Activated CD8-positive, alpha-beta T cell treated with anti-CD3 and anti-CD28 coated beads, Interleukin-2, amount 10 ng/mL, durations not matched to agents 7 days and 5 days (primary cell): ENCODE measurements around the gene AKAP13. TPM values are rescaled to one million over a fixed set of nuclear protein-coding genes. Genes with fewer than 3 reads are reported as not detected.

Experiments used
- ATAC-seq: fragments of 150-1000 bp; cut with Tn5 transposase; one replicate; pipeline ENCODE4 v1.10.0; 2021; ENCODE audit warnings: moderate library complexity
- CTCF ChIA-PET: fragments of 350-600 bp; sonication (Branson Sonifier 250); formaldehyde crosslinking; loops from one replicate; lab custom pipeline; 2021; ENCODE audit warnings: antibody characterized with exemption; lab: Charles Lee
- POLR2A ChIA-PET: fragments of 350-600 bp; sonication (Branson Sonifier 250); formaldehyde crosslinking; loops from one replicate; lab custom pipeline; 2021; ENCODE audit warnings: antibody characterized with exemption; lab: Charles Lee
- DNase-seq: peaks from one replicate; pipeline ENCODE4 v3.0.0-alpha.2; 2020
- H3K27ac Mint-ChIP-seq: one replicate; pipeline ENCODE4 v1.8.0; 2021; ENCODE audit warnings: mild to moderate bottlenecking, mixed read lengths
- H3K27me3 Mint-ChIP-seq: one replicate; pipeline ENCODE4 v1.8.0; 2021; ENCODE audit warnings: low read depth, mixed read lengths
- H3K36me3 Mint-ChIP-seq: one replicate; pipeline ENCODE4 v1.8.0; 2021; ENCODE audit warnings: low read depth, mixed read lengths
- H3K4me1 Mint-ChIP-seq: one replicate; pipeline ENCODE4 v1.8.0; 2021; ENCODE audit warnings: low read depth, mixed read lengths
- H3K4me3 Mint-ChIP-seq: one replicate; pipeline ENCODE4 v1.8.0; 2021; ENCODE audit warnings: mild to moderate bottlenecking, mixed read lengths
- H3K9me3 Mint-ChIP-seq: one replicate; pipeline ENCODE4 v1.8.0; 2022; ENCODE audit warnings: mixed read lengths; ENCODE audit not compliant: insufficient read depth
- total RNA-seq, 2 experiments: library from RNA; stranded (reverse); gene quantifications; one replicate each; pipeline ENCODE4 v1.2.3, GENCODE V29; 2021

The AKAP13 gene
- total RNA-seq, 2 experiments from 2014 or later, result 112 to 117 TPM

- no peak for ATAC-seq
- Mint-ChIP-seq H3K36me3 (peaks cover 14% of the 10 kb centered on the region), H3K4me1 (peaks cover 55% of the 10 kb centered on the region), H3K27me3 (no peaks in the 10 kb centered on the region), H3K27ac (peak overlapping the region; percentile 72), H3K9me3 (no peaks in the 10 kb centered on the region), H3K4me3 (no peak overlapping the region)
- CTCF ChIA-PET, result interaction anchor here (0.7 to 6.9 kb wide), 35 partner anchors 9 to 243 kb away, joined by 3 to 111 read pairs (median 7); partner anchors contain the start of gene AKAP13
- POLR2A ChIA-PET, result interaction anchor here (0.6 to 2.2 kb wide), 4 partner anchors 11 to 155 kb away, joined by 3 to 9 read pairs (median 4); no protein-coding TSS in a partner anchor
- no peak for DNase-seq
Observed at GRCh38 chr15:85414037-85414436, 33.6 kb downstream of the AKAP13 start.

- Mint-ChIP-seq H3K4me3 (no peak overlapping the region), H3K4me1 (peaks cover 57% of the 10 kb centered on the region), H3K9me3 (no peaks in the 10 kb centered on the region), H3K36me3 (peaks cover 14% of the 10 kb centered on the region), H3K27ac (peak overlapping the region; percentile 6), H3K27me3 (no peaks in the 10 kb centered on the region)
- no peak for DNase-seq
- POLR2A ChIA-PET, result interaction anchor here (0.7 to 0.9 kb wide), 2 partner anchors 12 to 79 kb away, joined by 4 to 5 read pairs; no protein-coding TSS in a partner anchor
- CTCF ChIA-PET, result interaction anchor here (0.7 to 6.9 kb wide), 33 partner anchors 9 to 243 kb away, joined by 3 to 111 read pairs (median 7); partner anchors contain the start of gene AKAP13
- ATAC-seq, result no peak
Observed at GRCh38 chr15:85414495-85414894, 34.1 kb downstream of the AKAP13 start.

GRCh38 chr15:85414991-85415390, 34.6 kb downstream of the AKAP13 start:
- Mint-ChIP-seq H3K4me3 (no peak overlapping the region), H3K9me3 (no peaks in the 10 kb centered on the region), H3K27ac (peak overlapping the region; percentile 6), H3K4me1 (peaks cover 56% of the 10 kb centered on the region), H3K36me3 (peaks cover 14% of the 10 kb centered on the region), H3K27me3 (no peaks in the 10 kb centered on the region)
- ChIA-PET POLR2A (interaction anchor here (0.7 kb wide), 1 partner anchor 80 kb away, joined by 4 read pairs; no protein-coding TSS in a partner anchor), CTCF (interaction anchor here (1.2 to 6.9 kb wide), 16 partner anchors 8 to 243 kb away, joined by 3 to 111 read pairs (median 14); no protein-coding TSS in a partner anchor)
- ATAC-seq, result no peak
- no peak for DNase-seq

GRCh38 chr15:85415783-85416182, 35.4 kb downstream of the AKAP13 start:
- POLR2A ChIA-PET, result no interaction called here
- Mint-ChIP-seq H3K4me1 (peaks cover 55% of the 10 kb centered on the region), H3K9me3 (no peaks in the 10 kb centered on the region), H3K27me3 (no peaks in the 10 kb centered on the region), H3K27ac (no peak overlapping the region), H3K36me3 (peaks cover 8% of the 10 kb centered on the region), H3K4me3 (no peak overlapping the region)
- CTCF ChIA-PET, result interaction anchor here (1.4 to 6.9 kb wide), 8 partner anchors 13 to 126 kb away, joined by 3 to 111 read pairs (median 48); no protein-coding TSS in a partner anchor
- ATAC-seq, result no peak
- DNase-seq, result no peak

- ChIA-PET CTCF (interaction anchor here (1.3 to 6.9 kb wide), 3 partner anchors 86 to 120 kb away, joined by 5 to 111 read pairs (median 6); no protein-coding TSS in a partner anchor), POLR2A (no interaction called here)
- Mint-ChIP-seq H3K9me3 (no peaks in the 10 kb centered on the region), H3K4me3 (no peak overlapping the region), H3K27me3 (no peaks in the 10 kb centered on the region), H3K27ac (no peak overlapping the region), H3K36me3 (peaks cover 9% of the 10 kb centered on the region), H3K4me1 (peaks cover 56% of the 10 kb centered on the region)
- no peak for DNase-seq
- no peak for ATAC-seq
Observed at GRCh38 chr15:85417276-85417675, 36.9 kb downstream of the AKAP13 start.

GRCh38 chr15:85419161-85419560, 38.8 kb downstream of the AKAP13 start:
- no peak overlapping the region for H3K27ac Mint-ChIP-seq
- DNase-seq (no peak), ATAC-seq (no peak)
- H3K4me1 Mint-ChIP-seq, result peaks cover 47% of the 10 kb centered on the region
- H3K4me3 Mint-ChIP-seq, result no peak overlapping the region
- POLR2A ChIA-PET, result no interaction called here
- H3K27me3 Mint-ChIP-seq, result no peaks in the 10 kb centered on the region
- H3K36me3 Mint-ChIP-seq, result peaks cover 9% of the 10 kb centered on the region
- no peaks in the 10 kb centered on the region for H3K9me3 Mint-ChIP-seq
- CTCF ChIA-PET, result no interaction called here

GRCh38 chr15:85421116-85421925, 40.9 kb downstream of the AKAP13 start:
- ATAC-seq (no peak), DNase-seq (no peak)
- Mint-ChIP-seq H3K4me3 (no peak overlapping the region), H3K4me1 (peaks cover 40% of the 10 kb centered on the region), H3K27me3 (no peaks in the 10 kb centered on the region), H3K36me3 (peaks cover 3% of the 10 kb centered on the region), H3K27ac (no peak overlapping the region), H3K9me3 (no peaks in the 10 kb centered on the region)
- CTCF ChIA-PET, result interaction anchor here (1.5 kb wide), 1 partner anchor 9 kb away, joined by 4 read pairs; no protein-coding TSS in a partner anchor
- POLR2A ChIA-PET, result no interaction called here

- ATAC-seq, result no peak
Observed at GRCh38 chr15:85422607-85423006, 42.2 kb downstream of the AKAP13 start.

GRCh38 chr15:85423256-85423655, 42.9 kb downstream of the AKAP13 start:
- Mint-ChIP-seq H3K4me1 (peaks cover 40% of the 10 kb centered on the region), H3K36me3 (peaks cover 7% of the 10 kb centered on the region), H3K4me3 (no peak overlapping the region), H3K9me3 (peaks cover 4% of the 10 kb centered on the region), H3K27me3 (no peaks in the 10 kb centered on the region), H3K27ac (no peak overlapping the region)
- ChIA-PET CTCF (interaction anchor here (1.6 kb wide), 1 partner anchor 9 kb away, joined by 4 read pairs; no protein-coding TSS in a partner anchor), POLR2A (no interaction called here)
- DNase-seq (no peak), ATAC-seq (no peak)

More at GRCh38 chr15:85422607-85423006, 42.2 kb downstream of the AKAP13 start:
- peaks cover 7% of the 10 kb centered on the region for H3K36me3 Mint-ChIP-seq
- no peaks in the 10 kb centered on the region for H3K27me3 Mint-ChIP-seq
- ChIA-PET POLR2A (no interaction called here), CTCF (interaction anchor here (1.6 kb wide), 1 partner anchor 8 kb away, joined by 4 read pairs; no protein-coding TSS in a partner anchor)
- no peak overlapping the region for H3K4me3 Mint-ChIP-seq
- peaks cover 40% of the 10 kb centered on the region for H3K4me1 Mint-ChIP-seq
- H3K27ac Mint-ChIP-seq, result no peak overlapping the region
- H3K9me3 Mint-ChIP-seq, result peaks cover 4% of the 10 kb centered on the region
- DNase-seq, result no peak

GRCh38 chr15:85424154-85424553, 43.8 kb downstream of the AKAP13 start:
- H3K27me3 Mint-ChIP-seq, result no peaks in the 10 kb centered on the region
- H3K4me1 Mint-ChIP-seq, result peaks cover 41% of the 10 kb centered on the region
- H3K36me3 Mint-ChIP-seq, result peaks cover 11% of the 10 kb centered on the region
- H3K4me3 Mint-ChIP-seq, result no peak overlapping the region
- H3K9me3 Mint-ChIP-seq, result peaks cover 4% of the 10 kb centered on the region
- ATAC-seq (no peak), DNase-seq (no peak)
- H3K27ac Mint-ChIP-seq, result no peak overlapping the region
- CTCF ChIA-PET, result interaction anchor here (0.9 to 1.6 kb wide), 5 partner anchors 10 to 128 kb away, joined by 3 to 6 read pairs (median 5); no protein-coding TSS in a partner anchor
- POLR2A ChIA-PET, result no interaction called here

- CTCF ChIA-PET, result no interaction called here
- Mint-ChIP-seq H3K27ac (no peak overlapping the region), H3K9me3 (peaks cover 4% of the 10 kb centered on the region), H3K36me3 (peaks cover 11% of the 10 kb centered on the region), H3K4me3 (no peak overlapping the region), H3K27me3 (no peaks in the 10 kb centered on the region), H3K4me1 (peaks cover 38% of the 10 kb centered on the region)
- ATAC-seq, result no peak
- DNase-seq, result no peak
- POLR2A ChIA-PET, result no interaction called here
Observed at GRCh38 chr15:85426481-85426880, 46.1 kb downstream of the AKAP13 start.
